Measurements from ENCODE around the gene AKT1. TPM values are rescaled to one million over a fixed set of nuclear protein-coding genes. Genes with fewer than 3 reads are reported as not detected.

The AKT1 gene
- total and polyA plus RNA-seq, 4 donors = 30.6 to 192 (median 58.7) TPM

DNA sequence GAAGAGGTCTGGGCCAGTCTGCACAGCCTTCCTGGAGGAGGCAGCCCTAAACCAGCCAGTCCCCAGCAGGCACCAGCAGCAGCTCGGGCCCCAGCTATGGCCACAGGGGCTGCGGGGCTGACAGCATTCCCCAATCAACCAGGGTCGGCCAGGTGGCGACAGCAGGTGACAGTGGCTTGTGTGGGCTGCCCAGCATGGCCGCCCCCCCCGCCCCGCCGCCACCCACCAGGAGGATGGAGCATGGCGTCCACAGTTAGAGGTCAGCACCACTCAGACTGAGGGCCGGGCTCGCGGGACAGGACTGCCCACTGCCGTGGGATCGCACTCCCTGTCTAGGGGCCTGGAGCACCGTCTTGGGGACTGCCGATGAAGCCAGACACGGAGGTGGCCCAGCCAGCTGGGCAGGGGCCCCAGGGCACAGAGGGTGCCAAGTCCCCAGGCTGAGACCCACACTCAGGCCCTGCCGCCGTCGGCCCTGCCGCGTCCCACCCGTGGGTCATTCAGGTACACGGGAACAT, 15.0 kb downstream of the AKT1 start:
- H3K27me3 ChIP-seq (ENCODE audit: control insufficient read depth in 4 of 4, insufficient read depth in 4 of 4, low read length in 3 of 4) = no peaks in the 10 kb centered on the region
- no peak overlapping the region for H3K4me3 ChIP-seq (ENCODE audit: low read depth in 1 of 3, low read length in 3 of 3)
- no peak overlapping the region for H3K27ac ChIP-seq (ENCODE audit: low read depth in 1 of 2, low read length in 2 of 2)
- WGBS = 96% methylated on average over 24 of the region's 24 CpGs
- H3K4me1 ChIP-seq (ENCODE audit: control insufficient read depth in 4 of 4, insufficient read depth in 4 of 4, low read length in 3 of 4) = peaks cover 0 to 4% (median 3%) of the 10 kb centered on the region in 4 donors
- no peaks in the 10 kb centered on the region for H3K9me3 ChIP-seq (ENCODE audit: control insufficient read depth in 4 of 4, low read length in 3 of 4)
- DNase-seq (ENCODE audit: low spot score) = no peak
- H3K9ac ChIP-seq (ENCODE audit: low read depth in 1 of 2, low read length in 2 of 2) = no peak overlapping the region
- TF ChIP-seq FOXA2 (IDR thresholded peaks at IDR 0.05) (no peak), RAD21 (IDR thresholded peaks at IDR 0.05) (no peak), EGR1 (IDR thresholded peaks at IDR 0.05; ENCODE audit: low read depth in 2 of 2) (no peak), YY1 (IDR thresholded peaks at IDR 0.05) (no peak), HNF4A (conservative IDR thresholded peaks at IDR 0.05) (no peak), FOXA1 (IDR thresholded peaks at IDR 0.05) (no peak), ATF3 (IDR thresholded peaks at IDR 0.05) (no peak)
- TF ChIP-seq, protein P1, sequence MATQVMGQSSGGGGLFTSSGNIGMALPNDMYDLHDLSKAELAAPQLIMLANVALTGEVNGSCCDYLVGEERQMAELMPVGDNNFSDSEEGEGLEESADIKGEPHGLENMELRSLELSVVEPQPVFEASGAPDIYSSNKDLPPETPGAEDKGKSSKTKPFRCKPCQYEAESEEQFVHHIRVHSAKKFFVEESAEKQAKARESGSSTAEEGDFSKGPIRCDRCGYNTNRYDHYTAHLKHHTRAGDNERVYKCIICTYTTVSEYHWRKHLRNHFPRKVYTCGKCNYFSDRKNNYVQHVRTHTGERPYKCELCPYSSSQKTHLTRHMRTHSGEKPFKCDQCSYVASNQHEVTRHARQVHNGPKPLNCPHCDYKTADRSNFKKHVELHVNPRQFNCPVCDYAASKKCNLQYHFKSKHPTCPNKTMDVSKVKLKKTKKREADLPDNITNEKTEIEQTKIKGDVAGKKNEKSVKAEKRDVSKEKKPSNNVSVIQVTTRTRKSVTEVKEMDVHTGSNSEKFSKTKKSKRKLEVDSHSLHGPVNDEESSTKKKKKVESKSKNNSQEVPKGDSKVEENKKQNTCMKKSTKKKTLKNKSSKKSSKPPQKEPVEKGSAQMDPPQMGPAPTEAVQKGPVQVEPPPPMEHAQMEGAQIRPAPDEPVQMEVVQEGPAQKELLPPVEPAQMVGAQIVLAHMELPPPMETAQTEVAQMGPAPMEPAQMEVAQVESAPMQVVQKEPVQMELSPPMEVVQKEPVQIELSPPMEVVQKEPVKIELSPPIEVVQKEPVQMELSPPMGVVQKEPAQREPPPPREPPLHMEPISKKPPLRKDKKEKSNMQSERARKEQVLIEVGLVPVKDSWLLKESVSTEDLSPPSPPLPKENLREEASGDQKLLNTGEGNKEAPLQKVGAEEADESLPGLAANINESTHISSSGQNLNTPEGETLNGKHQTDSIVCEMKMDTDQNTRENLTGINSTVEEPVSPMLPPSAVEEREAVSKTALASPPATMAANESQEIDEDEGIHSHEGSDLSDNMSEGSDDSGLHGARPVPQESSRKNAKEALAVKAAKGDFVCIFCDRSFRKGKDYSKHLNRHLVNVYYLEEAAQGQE (IDR thresholded peaks at IDR 0.05) = no peak
- TF ChIP-seq, protein P2, sequence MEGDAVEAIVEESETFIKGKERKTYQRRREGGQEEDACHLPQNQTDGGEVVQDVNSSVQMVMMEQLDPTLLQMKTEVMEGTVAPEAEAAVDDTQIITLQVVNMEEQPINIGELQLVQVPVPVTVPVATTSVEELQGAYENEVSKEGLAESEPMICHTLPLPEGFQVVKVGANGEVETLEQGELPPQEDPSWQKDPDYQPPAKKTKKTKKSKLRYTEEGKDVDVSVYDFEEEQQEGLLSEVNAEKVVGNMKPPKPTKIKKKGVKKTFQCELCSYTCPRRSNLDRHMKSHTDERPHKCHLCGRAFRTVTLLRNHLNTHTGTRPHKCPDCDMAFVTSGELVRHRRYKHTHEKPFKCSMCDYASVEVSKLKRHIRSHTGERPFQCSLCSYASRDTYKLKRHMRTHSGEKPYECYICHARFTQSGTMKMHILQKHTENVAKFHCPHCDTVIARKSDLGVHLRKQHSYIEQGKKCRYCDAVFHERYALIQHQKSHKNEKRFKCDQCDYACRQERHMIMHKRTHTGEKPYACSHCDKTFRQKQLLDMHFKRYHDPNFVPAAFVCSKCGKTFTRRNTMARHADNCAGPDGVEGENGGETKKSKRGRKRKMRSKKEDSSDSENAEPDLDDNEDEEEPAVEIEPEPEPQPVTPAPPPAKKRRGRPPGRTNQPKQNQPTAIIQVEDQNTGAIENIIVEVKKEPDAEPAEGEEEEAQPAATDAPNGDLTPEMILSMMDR (IDR thresholded peaks at IDR 0.05; ENCODE audit: low read depth, low read length, missing input control) = no peak
- H3K36me3 ChIP-seq (ENCODE audit: control insufficient read depth in 4 of 4, insufficient read depth in 3 of 4, low read depth in 1 of 4, low read length in 3 of 4) = peaks cover 3 to 41% (median 13%) of the 10 kb centered on the region in 4 donors

GRCh38 chr14:104779776-104780512, 15.6 kb downstream of the AKT1 start:
- DNase-seq (ENCODE audit: low spot score) = no peak
- H3K4me1 ChIP-seq (ENCODE audit: control insufficient read depth in 4 of 4, insufficient read depth in 4 of 4, low read length in 3 of 4) = no peaks in the 10 kb centered on the region
- 94% methylated on average over 32 of the region's 32 CpGs for whole genome bisulfite sequencing
- H3K27ac ChIP-seq (ENCODE audit: low read depth in 1 of 2, low read length in 2 of 2) = no peak overlapping the region
- H3K9ac ChIP-seq (ENCODE audit: low read depth in 1 of 2, low read length in 2 of 2) = no peak overlapping the region
- H3K4me3 ChIP-seq (ENCODE audit: low read depth in 1 of 3, low read length in 3 of 3) = no peak overlapping the region
- H3K36me3 ChIP-seq (ENCODE audit: control insufficient read depth in 4 of 4, insufficient read depth in 3 of 4, low read depth in 1 of 4, low read length in 3 of 4) = peaks cover 3 to 47% (median 14%) of the 10 kb centered on the region in 4 donors
- no peaks in the 10 kb centered on the region for H3K9me3 ChIP-seq (ENCODE audit: control insufficient read depth in 4 of 4, low read length in 3 of 4)
- H3K27me3 ChIP-seq (ENCODE audit: control insufficient read depth in 4 of 4, insufficient read depth in 4 of 4, low read length in 3 of 4) = no peaks in the 10 kb centered on the region
- no peak for TF ChIP-seq EGR1 (IDR thresholded peaks at IDR 0.05; ENCODE audit: low read depth in 2 of 2)
- no peak for TF ChIP-seq SP1 (IDR thresholded peaks at IDR 0.05)
- TF ChIP-seq JUND (IDR thresholded peaks at IDR 0.05) = no peak
- TF ChIP-seq NR2F2 (IDR thresholded peaks at IDR 0.05) = no peak
- TF ChIP-seq RAD21 (IDR thresholded peaks at IDR 0.05) = no peak
- no peak for TF ChIP-seq HNF4A (conservative IDR thresholded peaks at IDR 0.05)
- no peak for TF ChIP-seq TAF1 (conservative IDR thresholded peaks at IDR 0.05)
- TF ChIP-seq, protein P2 (IDR thresholded peaks at IDR 0.05; ENCODE audit: low read depth, low read length, missing input control) = no peak
- TF ChIP-seq FOXA1 (IDR thresholded peaks at IDR 0.05) = no peak
- no peak for TF ChIP-seq RXRA (IDR thresholded peaks at IDR 0.05)
- no peak for TF ChIP-seq ATF3 (IDR thresholded peaks at IDR 0.05)
- no peak for TF ChIP-seq FOXA2 (IDR thresholded peaks at IDR 0.05)
- TF ChIP-seq GABPA (IDR thresholded peaks at IDR 0.05 in 1 of 2, conservative IDR thresholded peaks at IDR 0.05 in 1 of 2) = no peak
- TF ChIP-seq, protein P1 (IDR thresholded peaks at IDR 0.05) = no peak
- TF ChIP-seq, protein P3, sequence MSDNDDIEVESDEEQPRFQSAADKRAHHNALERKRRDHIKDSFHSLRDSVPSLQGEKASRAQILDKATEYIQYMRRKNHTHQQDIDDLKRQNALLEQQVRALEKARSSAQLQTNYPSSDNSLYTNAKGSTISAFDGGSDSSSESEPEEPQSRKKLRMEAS (IDR thresholded peaks at IDR 0.05) = no peak
- TF ChIP-seq YY1 (IDR thresholded peaks at IDR 0.05) = no peak
- no peak for TF ChIP-seq HNF4G (IDR thresholded peaks at IDR 0.05)

All from liver (tissue), 9 donors.